Hindlimb muscle (tissue), 1 donor: ENCODE data around the gene MAP1B. TPM values are rescaled to one million over a fixed set of nuclear protein-coding genes. Genes with fewer than 3 reads are reported as not detected.
"Not testable (repeated sequence)": the region's sequence is repeated elsewhere in the genome, so short reads cannot be mapped to it uniquely, and the experiment has no call there.

Experiments
- DNase-seq: peaks from one replicate; pipeline ENCODE4 v3.0.0-alpha.2; 2013
- polyA plus RNA-seq: library from polyadenylated mRNA; unstranded; fragments of 120-200 nt; gene quantifications from one replicate; pipeline ENCODE4 v1.2.1, GENCODE V29; 2013; ENCODE audit not compliant: insufficient read length

Gene MAP1B
- polyA plus RNA-seq, 1 donor: 21.4 TPM

GRCh38 chr5:72166070-72166979 lies 59.0 kb downstream of the MAP1B start:
- DNase-seq: peak; percentile 62

GRCh38 chr5:72167257-72167656 lies 60.0 kb downstream of the MAP1B start:
- DNase-seq: no peak

GRCh38 chr5:72167804-72168203 lies 60.5 kb downstream of the MAP1B start:
- peak; percentile 67 for DNase-seq

GRCh38 chr5:72170101-72170500 lies 62.8 kb downstream of the MAP1B start:
- DNase-seq: no peak

- DNase-seq: not testable (repeated sequence)
These were observed 63.9 kb downstream of the MAP1B start for GRCh38 chr5:72171181-72171580.

- DNase-seq: no peak
These were observed 64.4 kb downstream of the MAP1B start for GRCh38 chr5:72171667-72172066.

GRCh38 chr5:72172786-72173185 lies 65.5 kb downstream of the MAP1B start:
- DNase-seq: no peak

GRCh38 chr5:72177538-72177937 lies 70.3 kb downstream of the MAP1B start:
- DNase-seq: no peak

- peak; percentile 57 for DNase-seq
These were observed 71.9 kb downstream of the MAP1B start for GRCh38 chr5:72179028-72179815.

- no peak for DNase-seq
These were observed 72.7 kb downstream of the MAP1B start for GRCh38 chr5:72179816-72180440.

GRCh38 chr5:72180925-72181324 lies 73.7 kb downstream of the MAP1B start:
- DNase-seq: no peak

- no peak for DNase-seq
These were observed 75.4 kb downstream of the MAP1B start for GRCh38 chr5:72182686-72183085.

GRCh38 chr5:72183101-72183520 lies 75.8 kb downstream of the MAP1B start:
- DNase-seq: no peak

GRCh38 chr5:72184408-72184807 lies 77.1 kb downstream of the MAP1B start:
- no peak for DNase-seq

GRCh38 chr5:72185496-72186329 lies 78.4 kb downstream of the MAP1B start:
- DNase-seq: peak; percentile 82

- DNase-seq: no peak
These were observed 80.3 kb downstream of the MAP1B start for GRCh38 chr5:72187388-72188075.

GRCh38 chr5:72188166-72188565 lies 80.9 kb downstream of the MAP1B start:
- DNase-seq: no peak

- DNase-seq: no peak
These were observed 81.9 kb downstream of the MAP1B start for GRCh38 chr5:72189146-72189545.

- DNase-seq: no peak
These were observed 84.1 kb downstream of the MAP1B start for GRCh38 chr5:72191404-72191803.

GRCh38 chr5:72194846-72195245 lies 87.6 kb downstream of the MAP1B start:
- DNase-seq: no peak

- DNase-seq: no peak
These were observed 88.3 kb downstream of the MAP1B start for GRCh38 chr5:72195581-72195980.

GRCh38 chr5:72197393-72197792 lies 90.1 kb downstream of the MAP1B start:
- DNase-seq: no peak
